IPS-NIHi7 (cell line): Measurements from ENCODE around the gene PREP.
"Not testable (repeated sequence)": the region's sequence is repeated elsewhere in the genome, so short reads cannot be mapped to it uniquely, and the experiment has no call there.

Experiments
- DNase-seq: peaks from one replicate; pipeline ENCODE4 v3.0.0; 2012; ENCODE audit warnings: mixed read lengths; ENCODE audit errors: extremely low spot score

PREP gene

DNA sequence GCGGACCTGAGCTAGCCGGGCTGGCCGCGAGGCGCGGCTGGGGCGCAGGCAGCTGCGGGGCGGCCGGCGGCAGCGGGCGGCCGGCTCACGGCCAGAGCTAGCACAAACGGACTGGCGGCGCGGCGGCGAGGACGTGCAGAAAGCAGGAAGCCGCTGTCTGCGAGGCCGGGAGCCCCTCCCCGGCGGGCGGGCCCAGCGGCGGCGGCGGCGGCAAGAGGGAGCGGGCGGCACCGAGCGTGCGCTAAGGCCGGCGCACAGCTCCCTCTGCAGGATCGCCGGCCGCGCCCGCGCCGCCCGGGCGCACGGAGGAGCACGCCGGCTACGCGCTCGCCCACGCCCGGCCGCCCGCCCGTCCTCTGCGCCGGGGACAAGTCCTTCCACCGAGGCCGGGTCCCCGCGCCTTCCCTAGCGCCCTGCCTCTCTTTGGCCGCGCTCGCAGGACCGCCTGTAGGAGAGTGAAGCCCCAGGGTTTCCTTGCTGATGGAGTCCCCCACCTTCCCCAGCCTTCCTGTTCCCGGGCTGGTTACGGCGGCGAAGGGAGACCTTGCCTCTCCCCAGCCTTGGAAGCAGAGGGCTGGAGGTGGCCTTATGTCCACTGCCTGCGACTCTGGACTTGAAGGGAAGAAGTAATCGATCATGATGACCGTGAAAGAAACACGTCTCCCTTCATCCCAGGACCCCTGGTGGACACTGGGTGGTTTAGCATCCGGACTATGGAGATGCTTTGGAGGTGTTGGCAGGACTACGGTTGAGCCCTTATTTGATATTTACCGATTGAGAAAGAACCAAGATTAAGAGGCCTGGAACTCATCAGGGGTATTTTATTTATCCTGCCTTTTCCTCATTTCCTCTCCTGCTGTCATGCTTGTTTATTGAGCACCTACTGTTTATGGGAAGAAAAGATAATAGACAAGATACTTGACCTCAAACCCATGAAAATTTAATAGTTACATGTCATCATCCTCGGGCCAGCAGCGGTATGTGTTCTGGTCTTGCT lies at the start of gene PREP:
Gene PREP, minus strand, starts transcription at position 144 of the 997 bp plus-strand sequence. CDS start 191 bp downstream, outside the sequence.
- DNase-seq, result peak; percentile 91

DNA sequence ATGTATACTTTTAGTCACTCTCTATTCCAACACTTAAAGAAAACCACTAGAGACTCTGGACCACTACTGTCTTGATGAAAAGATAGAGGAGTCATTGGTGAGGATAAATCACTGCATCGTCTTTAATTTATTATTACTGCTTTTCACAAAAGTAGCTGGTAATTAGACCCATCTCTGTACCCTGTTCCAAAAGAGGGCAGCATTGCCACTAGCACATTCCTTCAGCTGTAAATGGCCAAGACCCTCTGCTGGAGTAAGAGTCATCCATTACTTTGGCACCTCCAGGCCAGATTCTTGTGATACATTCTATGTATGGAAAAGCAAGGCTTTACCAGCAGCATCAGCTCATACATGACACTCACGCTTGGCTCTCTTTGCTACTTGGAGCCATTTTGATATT lies 49.5 kb upstream of the PREP start:
- no peak for DNase-seq

DNA sequence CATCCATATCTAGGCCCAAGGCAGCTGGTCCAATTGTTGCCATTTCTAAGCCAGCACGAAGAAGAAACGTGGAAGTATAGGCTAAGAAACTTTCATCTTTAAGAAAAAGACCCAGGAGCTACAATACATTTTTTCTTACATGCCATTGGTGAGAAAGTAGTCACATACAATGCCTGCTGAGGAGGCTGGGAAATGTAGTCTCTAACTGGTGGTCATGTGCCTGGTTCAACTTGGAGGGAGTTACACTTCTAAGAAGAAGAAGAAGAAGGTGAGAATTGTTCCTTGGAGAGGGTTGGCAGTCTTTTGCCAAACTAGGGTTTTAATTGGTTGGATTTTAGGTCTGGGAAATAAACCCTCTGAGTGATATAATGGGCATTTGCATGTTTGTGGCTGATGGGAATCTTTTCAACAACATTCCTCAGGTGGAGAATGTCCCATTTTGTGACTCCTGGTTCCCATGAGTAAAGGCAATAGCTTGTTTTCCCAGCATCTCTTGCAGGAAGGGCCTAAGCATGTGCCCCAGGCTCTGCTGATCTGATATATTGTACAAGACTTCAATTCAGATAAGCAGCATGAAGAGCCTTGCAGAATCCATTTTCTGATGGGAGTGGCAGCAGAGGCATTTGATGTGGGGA lies 47.0 kb upstream of the PREP start:
- DNase-seq, result no peak

GRCh38 chr6:105445481-105445880 lies 42.6 kb upstream of the PREP start:
- no peak for DNase-seq

GRCh38 chr6:105443941-105444340 lies 41.1 kb upstream of the PREP start:
- DNase-seq, result no peak

DNA sequence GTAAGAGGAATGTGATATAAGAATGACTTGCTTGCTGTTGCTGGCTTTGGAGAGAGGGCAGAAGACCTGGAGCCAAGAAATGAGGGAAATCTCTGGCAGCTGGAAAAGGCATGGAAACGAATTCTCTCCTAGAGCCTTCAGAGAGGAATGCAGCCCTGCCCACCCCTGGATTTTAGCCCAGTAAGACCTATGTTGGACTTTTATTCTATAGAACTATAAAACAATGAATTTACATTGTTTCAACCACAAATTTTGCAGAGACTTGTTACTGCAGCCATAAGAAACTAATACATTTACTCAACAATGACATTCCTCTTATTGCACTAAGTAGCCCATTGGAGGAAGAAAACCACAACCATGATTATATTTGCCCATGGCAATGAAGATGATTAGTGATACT lies 39.5 kb upstream of the PREP start:
- DNase-seq, result no peak

DNA sequence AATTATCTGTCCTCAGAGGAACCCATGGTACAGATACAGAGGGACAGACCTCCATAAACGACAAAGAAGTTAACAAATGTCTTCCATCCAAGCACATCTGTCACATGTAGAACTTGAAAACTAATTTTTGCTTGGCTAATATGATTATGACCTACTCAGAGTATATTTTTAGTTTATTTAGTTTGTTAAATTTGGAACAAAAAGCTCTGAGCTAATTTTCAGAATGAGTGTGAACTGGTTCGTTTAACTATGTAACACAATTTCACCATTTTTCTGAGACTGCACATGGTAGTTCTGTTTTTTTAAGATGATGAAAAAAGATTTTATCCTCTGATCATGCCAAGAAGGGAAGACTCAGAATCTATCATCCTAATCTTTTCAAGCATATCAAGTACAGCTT lies 34.4 kb upstream of the PREP start:
- no peak for DNase-seq

DNA sequence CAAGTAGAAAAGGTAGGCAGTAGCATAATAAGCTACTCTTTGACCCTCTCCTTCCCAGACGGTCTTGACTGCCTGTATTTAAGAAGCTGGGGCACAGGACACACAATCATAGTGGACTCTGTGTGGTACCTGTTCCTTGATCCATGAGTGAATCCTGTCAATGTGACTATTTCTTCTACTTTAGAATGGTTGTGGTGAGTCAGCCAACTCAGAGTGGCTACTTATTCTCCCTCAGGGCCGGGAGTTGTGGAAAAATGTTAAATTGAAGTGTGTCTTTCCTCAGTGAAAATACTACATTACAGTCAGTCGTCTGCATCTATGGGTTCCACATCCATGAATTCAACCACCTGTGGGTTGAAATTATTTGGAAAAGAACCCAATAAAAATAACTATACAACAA lies 30.8 kb upstream of the PREP start:
- no peak for DNase-seq

DNA sequence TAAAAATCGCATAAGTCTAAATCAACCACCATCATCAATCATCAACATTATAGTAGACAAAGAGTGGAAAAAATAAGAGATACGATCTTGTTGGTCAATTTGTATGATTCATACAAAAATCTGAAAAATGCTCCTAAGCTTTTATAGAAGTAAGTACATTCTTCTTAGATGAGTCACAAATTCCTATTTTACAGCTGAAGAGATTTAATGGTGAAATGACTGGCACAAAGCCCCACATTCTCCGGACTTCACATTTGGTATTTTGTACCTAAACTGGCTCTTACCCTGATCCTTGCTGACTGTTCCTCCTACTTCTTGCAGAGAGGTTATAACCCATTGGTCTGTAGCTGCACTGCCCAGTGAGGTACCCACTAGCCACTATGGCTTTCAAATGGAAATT lies 29.9 kb upstream of the PREP start:
- no peak for DNase-seq

- peak; percentile 41 for DNase-seq
Observed at GRCh38 chr6:105431226-105431625, 28.3 kb upstream of the PREP start.

DNA sequence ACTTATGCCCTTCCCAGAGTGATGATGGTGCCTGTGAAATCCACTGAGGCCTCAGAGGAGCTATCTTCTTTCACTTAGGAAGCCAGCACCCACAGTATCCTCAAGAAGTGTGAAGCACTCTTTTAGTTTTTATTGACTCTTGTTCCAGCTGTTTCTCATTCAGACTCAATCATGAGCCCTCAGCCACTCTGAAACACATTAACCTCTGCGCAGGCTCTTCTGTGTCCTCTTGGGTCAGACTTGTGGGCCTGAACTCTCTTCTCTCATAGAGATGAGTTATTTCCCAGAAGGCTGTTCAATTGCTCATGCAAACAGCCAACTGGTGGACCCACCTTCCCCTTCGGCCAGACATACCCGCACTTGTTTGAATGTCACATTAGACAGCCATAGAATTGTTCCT lies 27.8 kb upstream of the PREP start:
- DNase-seq, result no peak

DNA sequence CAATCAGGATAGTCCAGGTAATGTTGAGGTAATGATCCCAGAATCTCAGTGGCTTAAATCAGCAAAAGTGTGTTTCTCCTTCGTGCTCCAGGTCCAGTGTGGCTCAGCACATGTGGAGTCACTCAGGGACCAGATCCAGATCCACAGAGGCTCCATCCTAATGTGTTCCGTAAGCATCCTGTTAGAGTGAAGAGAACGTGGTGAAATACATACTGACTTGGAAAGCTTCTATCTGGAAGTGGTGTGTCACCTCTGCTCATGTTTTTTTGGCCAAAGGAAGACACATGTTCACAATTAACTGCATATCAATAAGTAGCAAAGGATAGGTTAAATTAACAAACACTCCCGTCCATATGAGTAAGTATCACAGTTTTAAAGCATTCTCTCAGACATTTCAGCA lies 26.8 kb upstream of the PREP start:
- DNase-seq, result no peak

DNA sequence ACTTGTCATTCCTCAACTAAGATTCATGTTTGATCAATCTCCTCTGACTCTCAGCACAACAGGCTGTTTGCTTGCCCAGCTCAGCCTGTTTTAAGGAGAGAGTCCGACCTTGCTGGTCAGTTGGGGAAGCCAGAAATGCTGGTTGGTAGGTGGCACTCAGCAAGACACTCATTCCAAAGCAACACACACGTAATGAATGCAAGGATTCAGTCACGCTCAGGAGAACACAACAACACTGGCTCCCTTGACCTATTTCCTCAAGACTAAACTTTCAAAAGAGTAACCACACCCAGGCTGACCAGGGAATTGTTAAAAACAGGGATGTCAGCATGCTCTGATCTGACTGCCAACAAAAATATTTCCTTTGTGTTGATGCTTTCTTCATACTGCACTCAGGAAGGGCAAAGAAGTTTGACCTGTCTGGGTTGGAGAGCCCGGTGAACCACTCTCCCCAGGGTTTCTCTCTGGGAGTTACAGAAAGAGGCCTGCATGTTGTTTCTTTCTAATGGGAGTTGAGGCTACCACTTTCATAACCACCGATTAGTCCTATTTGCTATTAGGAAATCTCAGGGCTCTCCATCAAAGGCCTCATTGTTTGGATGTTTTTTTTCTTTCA lies 25.6 kb upstream of the PREP start:
- no peak for DNase-seq

DNA sequence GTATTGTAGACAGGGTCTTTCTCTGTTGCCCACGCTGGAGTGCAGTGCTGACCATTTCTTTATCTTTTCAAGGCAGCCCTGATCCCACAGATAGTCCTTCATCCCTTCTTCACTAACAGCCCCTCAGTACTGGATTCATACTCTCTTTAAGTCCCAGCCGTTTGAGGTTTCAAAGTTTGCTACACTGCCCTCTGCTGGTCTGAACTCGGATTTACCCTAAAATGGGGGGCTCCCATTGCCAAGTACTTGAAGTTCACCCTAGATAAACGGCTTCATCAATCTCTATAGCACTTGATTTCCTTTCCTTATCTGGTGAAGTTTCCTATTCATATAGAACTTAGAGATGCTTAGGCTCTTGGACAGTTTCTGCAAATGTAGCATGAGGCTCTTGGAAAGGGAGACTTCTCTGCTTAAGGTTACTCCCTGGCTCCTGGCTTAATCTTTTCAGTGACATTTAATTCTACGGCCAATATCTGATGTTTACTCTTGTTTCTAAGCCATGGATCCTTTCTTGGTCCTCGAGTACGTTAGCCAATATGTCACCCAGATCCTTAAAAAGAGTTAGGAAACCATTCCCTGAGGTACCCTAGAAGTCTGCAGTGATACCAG lies 21.4 kb upstream of the PREP start:
- DNase-seq, result peak; percentile 81

DNA sequence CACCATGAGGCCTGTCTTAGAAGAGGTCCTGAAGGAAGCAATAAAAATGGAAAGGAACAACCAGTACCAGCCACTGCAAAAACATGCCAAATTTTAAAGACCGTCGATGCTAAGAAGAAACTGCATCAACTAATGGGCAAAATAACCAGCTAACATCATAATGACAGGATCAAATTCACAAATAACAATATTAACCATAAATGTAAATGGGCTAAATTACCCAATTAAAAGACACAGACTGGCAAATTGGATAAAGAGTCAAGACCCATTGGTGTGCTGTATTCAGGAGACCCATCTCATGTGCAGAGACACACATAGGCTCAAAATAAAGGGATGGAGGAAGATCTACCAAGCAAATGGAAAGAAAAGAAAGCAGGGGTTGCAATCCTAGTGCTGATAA lies 14.1 kb upstream of the PREP start:
- not testable (repeated sequence) for DNase-seq

DNA sequence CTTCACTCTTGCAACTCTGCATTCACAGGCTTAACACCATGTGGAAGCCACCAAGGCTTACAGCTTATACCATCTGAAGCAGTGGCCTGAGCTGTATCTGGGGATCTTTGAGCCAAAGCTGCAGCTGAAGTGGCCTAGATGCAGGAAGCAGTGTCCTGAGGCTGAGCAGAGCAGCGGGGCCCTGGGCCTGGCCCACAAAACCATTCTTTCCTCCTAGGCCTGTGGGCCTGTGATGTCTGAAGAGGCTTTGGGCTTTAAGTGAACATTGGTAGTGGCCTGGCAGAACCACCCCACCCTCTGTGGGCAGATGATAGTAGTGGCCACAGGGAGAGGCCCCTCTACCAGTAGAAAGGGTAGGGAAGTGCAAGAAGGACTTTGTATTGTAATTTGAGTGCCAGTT lies 6.9 kb upstream of the PREP start:
- DNase-seq, result no peak

GRCh38 chr6:105402090-105402938 lies 568 bp downstream of the PREP start:
- no peak for DNase-seq

- no peak for DNase-seq
Observed at GRCh38 chr6:105401247-105402089, 1.4 kb downstream of the PREP start.

- DNase-seq, result no peak
Observed at GRCh38 chr6:105400501-105400900, 2.4 kb downstream of the PREP start.

DNA sequence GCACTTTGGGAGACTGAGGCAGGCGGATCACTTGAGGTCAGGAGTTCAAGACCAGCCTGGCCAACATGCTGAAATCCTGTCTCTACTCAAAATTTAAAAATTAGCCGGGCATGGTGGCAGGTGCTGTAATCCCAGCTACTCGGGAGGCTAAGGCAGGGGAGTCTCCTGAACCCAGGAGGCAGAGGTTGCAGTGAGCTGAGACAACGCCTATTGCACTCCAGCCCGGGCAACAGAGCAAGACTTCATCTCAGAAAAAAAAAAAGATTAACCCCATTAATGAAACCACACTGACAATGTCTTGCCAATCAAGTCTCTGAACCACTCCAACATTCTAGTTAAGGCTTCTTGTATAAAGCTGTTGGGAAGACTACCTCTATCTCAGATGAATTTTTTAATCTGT lies 4.0 kb downstream of the PREP start:
- DNase-seq, result no peak
